GM10266 (cell line): ENCODE measurements around the gene CRK.
"Not testable (repeated sequence)": the region's sequence is repeated elsewhere in the genome, so short reads cannot be mapped to it uniquely, and the experiment has no call there.

Experiments used
- DNase-seq: peaks from one replicate; pipeline ENCODE4 v3.0.0; 2012; ENCODE audit errors: extremely low spot score
- TF ChIP-seq, protein P1 (sequence below): IDR thresholded peaks from 2 replicates; pipeline ENCODE4 v1.5.1; 2012; ENCODE audit warnings: mild to moderate bottlenecking, low read depth; ENCODE audit not compliant: control insufficient read depth, insufficient read depth; ENCODE audit errors: missing control alignments

CRK gene

GRCh38 chr17:1420163-1420562, 35.9 kb downstream of the CRK start:
- TF ChIP-seq, protein P1, sequence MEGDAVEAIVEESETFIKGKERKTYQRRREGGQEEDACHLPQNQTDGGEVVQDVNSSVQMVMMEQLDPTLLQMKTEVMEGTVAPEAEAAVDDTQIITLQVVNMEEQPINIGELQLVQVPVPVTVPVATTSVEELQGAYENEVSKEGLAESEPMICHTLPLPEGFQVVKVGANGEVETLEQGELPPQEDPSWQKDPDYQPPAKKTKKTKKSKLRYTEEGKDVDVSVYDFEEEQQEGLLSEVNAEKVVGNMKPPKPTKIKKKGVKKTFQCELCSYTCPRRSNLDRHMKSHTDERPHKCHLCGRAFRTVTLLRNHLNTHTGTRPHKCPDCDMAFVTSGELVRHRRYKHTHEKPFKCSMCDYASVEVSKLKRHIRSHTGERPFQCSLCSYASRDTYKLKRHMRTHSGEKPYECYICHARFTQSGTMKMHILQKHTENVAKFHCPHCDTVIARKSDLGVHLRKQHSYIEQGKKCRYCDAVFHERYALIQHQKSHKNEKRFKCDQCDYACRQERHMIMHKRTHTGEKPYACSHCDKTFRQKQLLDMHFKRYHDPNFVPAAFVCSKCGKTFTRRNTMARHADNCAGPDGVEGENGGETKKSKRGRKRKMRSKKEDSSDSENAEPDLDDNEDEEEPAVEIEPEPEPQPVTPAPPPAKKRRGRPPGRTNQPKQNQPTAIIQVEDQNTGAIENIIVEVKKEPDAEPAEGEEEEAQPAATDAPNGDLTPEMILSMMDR, result no peak
- no peak for DNase-seq

GRCh38 chr17:1418476-1418875, 37.6 kb downstream of the CRK start:
- DNase-seq, result not testable (repeated sequence)

- no peak for DNase-seq
- TF ChIP-seq, protein P1, result no peak
Measured at GRCh38 chr17:1416414-1416813, 39.6 kb downstream of the CRK start.

DNA sequence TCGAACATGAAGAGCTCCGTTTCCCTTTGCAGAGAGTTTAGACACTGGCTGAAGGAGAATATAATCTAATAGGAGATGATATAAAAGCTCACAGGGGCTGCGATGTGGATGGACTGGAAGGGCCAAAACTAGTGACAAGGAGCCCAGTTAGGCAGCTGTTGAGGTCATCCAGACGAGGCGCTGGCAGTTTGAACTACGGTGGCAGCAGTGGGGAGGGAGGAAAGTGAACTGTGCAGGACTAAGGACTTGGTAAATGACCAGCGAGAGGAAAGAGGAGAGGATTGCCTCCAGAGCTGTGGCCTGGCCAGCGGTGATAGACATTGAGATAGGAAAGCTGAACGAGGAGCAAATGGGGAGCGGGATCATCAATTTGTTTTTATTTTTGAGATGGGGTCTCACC, 41.4 kb downstream of the CRK start:
- TF ChIP-seq, protein P1, result no peak
- no peak for DNase-seq

DNA sequence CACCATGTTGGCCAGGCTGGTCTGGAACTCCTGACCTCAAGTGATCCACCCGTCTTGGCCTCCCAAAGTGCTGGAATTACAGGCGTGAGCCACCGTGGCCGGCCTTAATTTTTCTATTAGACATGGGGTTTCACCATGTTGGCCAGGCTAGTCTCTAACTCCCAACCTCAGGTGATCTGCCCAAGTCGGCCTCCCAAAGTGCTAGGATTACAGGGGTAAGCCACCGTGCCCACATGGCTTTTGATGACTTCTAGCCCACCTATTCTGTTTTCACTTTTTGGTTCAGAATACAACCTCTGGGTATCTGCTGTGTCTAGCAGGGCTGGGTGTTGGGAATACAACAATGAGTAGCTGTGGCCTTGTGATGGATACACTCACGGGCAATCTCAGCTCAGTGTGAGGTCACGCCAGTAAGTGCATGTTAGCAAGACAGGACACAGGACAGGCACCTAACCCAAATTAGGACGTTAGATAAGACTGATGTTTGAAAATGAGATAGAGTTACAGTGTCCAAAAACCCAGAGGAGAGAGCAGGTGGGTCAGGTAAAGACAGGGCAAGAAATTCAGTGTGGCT, 41.9 kb downstream of the CRK start:
- TF ChIP-seq, protein P1, result no peak
- DNase-seq, result no peak

DNA sequence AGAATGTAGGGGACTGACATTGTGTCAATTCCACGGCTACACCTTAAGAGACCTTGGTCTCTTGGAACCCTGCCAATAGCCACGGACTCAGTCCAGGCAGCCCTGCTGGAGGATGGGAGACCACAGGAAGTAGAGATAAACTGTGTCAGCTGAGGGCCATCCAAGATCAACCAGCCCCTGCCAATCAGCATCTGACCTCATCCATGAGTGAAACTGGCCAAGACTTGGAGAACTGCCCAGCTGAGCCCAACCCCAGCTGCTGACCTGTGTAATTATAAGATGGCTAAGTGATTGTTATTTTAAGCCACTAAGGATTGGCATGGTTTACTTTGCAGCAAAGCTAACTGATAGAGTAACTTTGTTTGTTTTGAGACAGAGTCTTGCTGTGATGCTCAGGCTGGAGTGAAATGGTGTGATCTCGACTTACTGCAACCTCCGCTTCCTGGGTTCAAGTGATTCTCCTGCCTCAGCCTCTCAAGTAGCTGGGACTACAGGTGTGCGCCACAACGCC, 42.7 kb downstream of the CRK start:
- no peak for DNase-seq
- TF ChIP-seq, protein P1, result no peak

DNA sequence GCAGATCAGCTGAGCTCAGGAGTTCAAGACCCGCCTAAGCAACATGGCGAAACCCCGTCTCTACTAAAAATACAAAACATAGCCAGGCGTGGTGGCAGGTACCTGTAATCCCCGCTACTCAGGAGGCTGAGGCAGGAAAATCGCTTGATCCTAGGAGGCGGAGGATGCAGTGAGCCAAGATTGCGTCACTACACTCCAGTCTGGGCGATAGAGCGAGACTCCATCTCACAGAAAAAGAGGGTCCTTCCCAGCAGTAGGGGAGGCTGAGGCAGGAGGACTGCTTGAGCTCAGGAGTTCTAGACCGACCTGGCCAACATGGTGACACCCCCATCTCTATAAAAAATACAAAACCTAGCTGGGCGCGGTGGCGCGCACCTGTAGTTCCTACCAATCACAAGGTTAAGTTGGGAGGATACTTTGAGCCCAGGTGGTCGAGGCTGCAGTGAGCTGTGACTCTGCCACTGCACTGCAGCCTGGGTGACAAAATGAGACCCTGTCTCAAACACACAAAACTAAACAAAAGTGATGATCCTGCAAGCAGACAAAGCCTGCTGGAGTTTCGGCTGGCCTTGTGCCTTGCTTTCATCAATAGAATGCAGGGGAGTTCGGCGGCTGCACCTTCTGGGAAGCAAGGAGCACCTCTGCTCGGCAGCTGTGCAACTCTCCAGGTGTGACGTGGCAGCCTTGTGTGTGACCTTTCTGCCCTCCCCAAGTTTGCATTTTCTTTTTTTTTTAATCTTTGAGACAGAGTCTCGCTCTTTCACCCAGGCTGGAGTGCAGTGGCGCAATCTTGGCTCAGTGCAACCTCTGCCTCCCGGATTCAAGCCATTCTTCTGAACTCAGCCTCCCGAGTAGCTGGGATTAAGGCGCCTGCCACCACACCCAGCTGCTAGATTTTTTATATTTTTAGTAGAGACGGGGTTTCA, 43.6 kb downstream of the CRK start:
- TF ChIP-seq, protein P1, result no peak
- no peak for DNase-seq
